ENCODE data around the gene PPM1E.

Gene PPM1E

GRCh38 chr17:58755577-58756245 lies at the start of gene PPM1E:
TSS of gene PPM1E (plus strand) at chr17:58755854.
- TF ChIP-seq POLR2A (IDR thresholded peaks at IDR 0.05; ENCODE audit: extremely low read depth, insufficient read length) (no peak), CTCF (IDR thresholded peaks at IDR 0.05; ENCODE audit: low read depth, low read length) (no peak), MAX (IDR thresholded peaks at IDR 0.05; ENCODE audit: low read depth, low read length) (no peak), MYC (IDR thresholded peaks at IDR 0.05; ENCODE audit: low read depth, low read length) (no peak)
- H3K4me3 ChIP-seq (ENCODE audit: low read depth, low read length) = peak within 1 kb of the TSS; percentile 36
- DNase-seq (ENCODE audit: low read depth) = peak; percentile 42

GRCh38 chr17:58706351-58707140 lies 49.1 kb upstream of the PPM1E start:
- no peak overlapping the region for H3K4me3 ChIP-seq (ENCODE audit: low read depth, low read length)
- no peak for DNase-seq (ENCODE audit: low read depth)
- TF ChIP-seq MYC (IDR thresholded peaks at IDR 0.05; ENCODE audit: low read depth, low read length) (no peak), POLR2A (IDR thresholded peaks at IDR 0.05; ENCODE audit: extremely low read depth, insufficient read length) (no peak), CTCF (IDR thresholded peaks at IDR 0.05; ENCODE audit: low read depth, low read length) (no peak), MAX (IDR thresholded peaks at IDR 0.05; ENCODE audit: low read depth, low read length) (no peak)

GRCh38 chr17:58710948-58711552 lies 44.6 kb upstream of the PPM1E start:
- TF ChIP-seq MAX (IDR thresholded peaks at IDR 0.05; ENCODE audit: low read depth, low read length) = no peak
- TF ChIP-seq POLR2A (IDR thresholded peaks at IDR 0.05; ENCODE audit: extremely low read depth, insufficient read length) = no peak
- TF ChIP-seq MYC (IDR thresholded peaks at IDR 0.05; ENCODE audit: low read depth, low read length) = no peak
- peak; percentile 50 for TF ChIP-seq CTCF (IDR thresholded peaks at IDR 0.05; ENCODE audit: low read depth, low read length)
- peak; percentile 61 for DNase-seq (ENCODE audit: low read depth)
- H3K4me3 ChIP-seq (ENCODE audit: low read depth, low read length) = no peak overlapping the region

- TF ChIP-seq MYC (IDR thresholded peaks at IDR 0.05; ENCODE audit: low read depth, low read length) (no peak), MAX (IDR thresholded peaks at IDR 0.05; ENCODE audit: low read depth, low read length) (no peak), POLR2A (IDR thresholded peaks at IDR 0.05; ENCODE audit: extremely low read depth, insufficient read length) (no peak), CTCF (IDR thresholded peaks at IDR 0.05; ENCODE audit: low read depth, low read length) (no peak)
- no peak overlapping the region for H3K4me3 ChIP-seq (ENCODE audit: low read depth, low read length)
- DNase-seq (ENCODE audit: low read depth) = no peak
These were observed 33.4 kb upstream of the PPM1E start for GRCh38 chr17:58722274-58722673.

GRCh38 chr17:58722696-58723095 lies 33.0 kb upstream of the PPM1E start:
- H3K4me3 ChIP-seq (ENCODE audit: low read depth, low read length) = no peak overlapping the region
- TF ChIP-seq MYC (IDR thresholded peaks at IDR 0.05; ENCODE audit: low read depth, low read length) (no peak), CTCF (IDR thresholded peaks at IDR 0.05; ENCODE audit: low read depth, low read length) (no peak), MAX (IDR thresholded peaks at IDR 0.05; ENCODE audit: low read depth, low read length) (no peak), POLR2A (IDR thresholded peaks at IDR 0.05; ENCODE audit: extremely low read depth, insufficient read length) (no peak)
- no peak for DNase-seq (ENCODE audit: low read depth)
